ENCODE data around the gene MYO3B. TPM values are rescaled to one million over a fixed set of nuclear protein-coding genes. Genes with fewer than 3 reads are reported as not detected.

The MYO3B gene
- total and polyA plus RNA-seq, 2 of the 8 experiments (the other 6 are each of a cell fraction or from before 2014, with no cell fraction given) = 0.17 to 0.19 TPM

GRCh38 chr2:170449034-170449433 lies 271.1 kb downstream of the MYO3B start (continued):
- TF ChIP-seq, protein P1, sequence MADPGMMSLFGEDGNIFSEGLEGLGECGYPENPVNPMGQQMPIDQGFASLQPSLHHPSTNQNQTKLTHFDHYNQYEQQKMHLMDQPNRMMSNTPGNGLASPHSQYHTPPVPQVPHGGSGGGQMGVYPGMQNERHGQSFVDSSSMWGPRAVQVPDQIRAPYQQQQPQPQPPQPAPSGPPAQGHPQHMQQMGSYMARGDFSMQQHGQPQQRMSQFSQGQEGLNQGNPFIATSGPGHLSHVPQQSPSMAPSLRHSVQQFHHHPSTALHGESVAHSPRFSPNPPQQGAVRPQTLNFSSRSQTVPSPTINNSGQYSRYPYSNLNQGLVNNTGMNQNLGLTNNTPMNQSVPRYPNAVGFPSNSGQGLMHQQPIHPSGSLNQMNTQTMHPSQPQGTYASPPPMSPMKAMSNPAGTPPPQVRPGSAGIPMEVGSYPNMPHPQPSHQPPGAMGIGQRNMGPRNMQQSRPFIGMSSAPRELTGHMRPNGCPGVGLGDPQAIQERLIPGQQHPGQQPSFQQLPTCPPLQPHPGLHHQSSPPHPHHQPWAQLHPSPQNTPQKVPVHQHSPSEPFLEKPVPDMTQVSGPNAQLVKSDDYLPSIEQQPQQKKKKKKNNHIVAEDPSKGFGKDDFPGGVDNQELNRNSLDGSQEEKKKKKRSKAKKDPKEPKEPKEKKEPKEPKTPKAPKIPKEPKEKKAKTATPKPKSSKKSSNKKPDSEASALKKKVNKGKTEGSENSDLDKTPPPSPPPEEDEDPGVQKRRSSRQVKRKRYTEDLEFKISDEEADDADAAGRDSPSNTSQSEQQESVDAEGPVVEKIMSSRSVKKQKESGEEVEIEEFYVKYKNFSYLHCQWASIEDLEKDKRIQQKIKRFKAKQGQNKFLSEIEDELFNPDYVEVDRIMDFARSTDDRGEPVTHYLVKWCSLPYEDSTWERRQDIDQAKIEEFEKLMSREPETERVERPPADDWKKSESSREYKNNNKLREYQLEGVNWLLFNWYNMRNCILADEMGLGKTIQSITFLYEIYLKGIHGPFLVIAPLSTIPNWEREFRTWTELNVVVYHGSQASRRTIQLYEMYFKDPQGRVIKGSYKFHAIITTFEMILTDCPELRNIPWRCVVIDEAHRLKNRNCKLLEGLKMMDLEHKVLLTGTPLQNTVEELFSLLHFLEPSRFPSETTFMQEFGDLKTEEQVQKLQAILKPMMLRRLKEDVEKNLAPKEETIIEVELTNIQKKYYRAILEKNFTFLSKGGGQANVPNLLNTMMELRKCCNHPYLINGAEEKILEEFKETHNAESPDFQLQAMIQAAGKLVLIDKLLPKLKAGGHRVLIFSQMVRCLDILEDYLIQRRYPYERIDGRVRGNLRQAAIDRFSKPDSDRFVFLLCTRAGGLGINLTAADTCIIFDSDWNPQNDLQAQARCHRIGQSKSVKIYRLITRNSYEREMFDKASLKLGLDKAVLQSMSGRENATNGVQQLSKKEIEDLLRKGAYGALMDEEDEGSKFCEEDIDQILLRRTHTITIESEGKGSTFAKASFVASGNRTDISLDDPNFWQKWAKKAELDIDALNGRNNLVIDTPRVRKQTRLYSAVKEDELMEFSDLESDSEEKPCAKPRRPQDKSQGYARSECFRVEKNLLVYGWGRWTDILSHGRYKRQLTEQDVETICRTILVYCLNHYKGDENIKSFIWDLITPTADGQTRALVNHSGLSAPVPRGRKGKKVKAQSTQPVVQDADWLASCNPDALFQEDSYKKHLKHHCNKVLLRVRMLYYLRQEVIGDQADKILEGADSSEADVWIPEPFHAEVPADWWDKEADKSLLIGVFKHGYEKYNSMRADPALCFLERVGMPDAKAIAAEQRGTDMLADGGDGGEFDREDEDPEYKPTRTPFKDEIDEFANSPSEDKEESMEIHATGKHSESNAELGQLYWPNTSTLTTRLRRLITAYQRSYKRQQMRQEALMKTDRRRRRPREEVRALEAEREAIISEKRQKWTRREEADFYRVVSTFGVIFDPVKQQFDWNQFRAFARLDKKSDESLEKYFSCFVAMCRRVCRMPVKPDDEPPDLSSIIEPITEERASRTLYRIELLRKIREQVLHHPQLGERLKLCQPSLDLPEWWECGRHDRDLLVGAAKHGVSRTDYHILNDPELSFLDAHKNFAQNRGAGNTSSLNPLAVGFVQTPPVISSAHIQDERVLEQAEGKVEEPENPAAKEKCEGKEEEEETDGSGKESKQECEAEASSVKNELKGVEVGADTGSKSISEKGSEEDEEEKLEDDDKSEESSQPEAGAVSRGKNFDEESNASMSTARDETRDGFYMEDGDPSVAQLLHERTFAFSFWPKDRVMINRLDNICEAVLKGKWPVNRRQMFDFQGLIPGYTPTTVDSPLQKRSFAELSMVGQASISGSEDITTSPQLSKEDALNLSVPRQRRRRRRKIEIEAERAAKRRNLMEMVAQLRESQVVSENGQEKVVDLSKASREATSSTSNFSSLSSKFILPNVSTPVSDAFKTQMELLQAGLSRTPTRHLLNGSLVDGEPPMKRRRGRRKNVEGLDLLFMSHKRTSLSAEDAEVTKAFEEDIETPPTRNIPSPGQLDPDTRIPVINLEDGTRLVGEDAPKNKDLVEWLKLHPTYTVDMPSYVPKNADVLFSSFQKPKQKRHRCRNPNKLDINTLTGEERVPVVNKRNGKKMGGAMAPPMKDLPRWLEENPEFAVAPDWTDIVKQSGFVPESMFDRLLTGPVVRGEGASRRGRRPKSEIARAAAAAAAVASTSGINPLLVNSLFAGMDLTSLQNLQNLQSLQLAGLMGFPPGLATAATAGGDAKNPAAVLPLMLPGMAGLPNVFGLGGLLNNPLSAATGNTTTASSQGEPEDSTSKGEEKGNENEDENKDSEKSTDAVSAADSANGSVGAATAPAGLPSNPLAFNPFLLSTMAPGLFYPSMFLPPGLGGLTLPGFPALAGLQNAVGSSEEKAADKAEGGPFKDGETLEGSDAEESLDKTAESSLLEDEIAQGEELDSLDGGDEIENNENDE (IDR thresholded peaks at IDR 0.05; ENCODE audit: insufficient replicate concordance, low read length) = no peak
- TF ChIP-seq SP2 (IDR thresholded peaks at IDR 0.05; ENCODE audit: low read length) = no peak
- TF ChIP-seq SUZ12 (IDR thresholded peaks at IDR 0.05; ENCODE audit: low read length) = no peak
- no peak for TF ChIP-seq SAP30 (IDR thresholded peaks at IDR 0.05; ENCODE audit: insufficient read depth, insufficient replicate concordance, low read length)
- no peak for TF ChIP-seq JUND (IDR thresholded peaks at IDR 0.05; ENCODE audit: low read length)
- no peak for TF ChIP-seq MAX (IDR thresholded peaks at IDR 0.05)
